Uterus (tissue), 2 donors: ENCODE data around the gene CNFN.

Experiments
- CTCF ChIP-seq, 4 experiments: fragments of 200-600 bp in 2 of 4; fragments of 450-650 bp in 2 of 4; sonication (generic) in 2 of 4; IDR thresholded peaks; one replicate each; pipeline ENCODE4 v1.5.1; 2016 to 2019; ENCODE audit warnings: antibody characterized with exemption in 4 of 4, mild to moderate bottlenecking in 2 of 4, moderate library complexity in 1 of 4
- POLR2A ChIP-seq, 2 donors: fragments of 450-650 bp; IDR thresholded peaks; one replicate each; pipeline ENCODE4 v1.6.1; 2016; ENCODE audit warnings: antibody characterized with exemption in 2 of 2, mild to moderate bottlenecking in 1 of 2, moderate library complexity in 1 of 2

GRCh38 chr19:42350417-42350816, 39.7 kb downstream of the CNFN start:
- TF ChIP-seq POLR2A (IDR thresholded peaks at IDR 0.05) (no peak), CTCF (IDR thresholded peaks at IDR 0.05) (no peak)
